GM18498 (cell line): Measurements from ENCODE around the gene FLT1.

ENCODE experiments used
- ATAC-seq: cut with Tn5 transposase; IDR thresholded peaks from one replicate; pipeline ENCODE4 v1.9.1; 2021; ENCODE audit warnings: mild to moderate bottlenecking, moderate library complexity; ENCODE audit not compliant: unreplicated experiment

FLT1 gene

DNA sequence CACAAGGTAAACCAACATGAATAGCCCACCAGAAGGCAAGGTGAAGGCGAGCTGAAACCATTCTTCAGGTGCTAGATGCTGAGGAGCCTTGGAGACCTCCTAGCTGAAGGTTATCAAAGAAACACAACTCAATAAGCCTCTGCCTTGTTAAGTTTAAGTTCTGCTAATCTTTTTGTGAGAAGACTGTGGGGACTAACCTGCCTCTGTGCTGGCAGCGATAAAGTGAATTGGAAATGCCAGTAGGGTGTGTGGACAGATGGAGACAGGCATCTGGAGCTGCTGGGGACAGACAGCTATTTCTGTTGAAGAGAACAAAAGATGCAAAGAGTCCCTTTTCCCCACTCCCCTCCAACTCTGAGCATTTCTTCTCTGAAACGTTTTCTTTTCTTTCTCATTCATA lies 33.5 kb upstream of the FLT1 start:
- no peak for ATAC-seq

DNA sequence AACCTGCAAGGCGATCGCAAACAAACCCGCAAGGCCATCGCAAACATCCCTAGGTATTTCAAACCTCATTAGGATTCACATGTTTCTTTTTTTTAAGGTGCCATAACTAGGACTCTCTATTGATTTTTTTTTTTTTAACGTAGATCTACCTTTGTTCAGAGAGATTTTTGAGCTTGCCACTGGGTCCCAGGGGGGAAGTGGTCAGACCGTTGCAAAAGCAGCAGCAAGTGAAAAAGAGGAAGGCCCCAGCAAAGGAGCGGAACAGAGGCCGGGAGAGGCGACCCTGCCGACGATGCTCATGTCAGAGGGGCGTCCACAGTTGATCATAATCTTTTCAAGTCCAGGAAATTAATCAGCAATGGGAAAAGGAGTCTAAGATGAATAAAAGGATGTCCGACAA lies 32.7 kb upstream of the FLT1 start:
- ATAC-seq, result no peak

GRCh38 chr13:28526876-28527275 lies 31.9 kb upstream of the FLT1 start:
- ATAC-seq, result no peak

DNA sequence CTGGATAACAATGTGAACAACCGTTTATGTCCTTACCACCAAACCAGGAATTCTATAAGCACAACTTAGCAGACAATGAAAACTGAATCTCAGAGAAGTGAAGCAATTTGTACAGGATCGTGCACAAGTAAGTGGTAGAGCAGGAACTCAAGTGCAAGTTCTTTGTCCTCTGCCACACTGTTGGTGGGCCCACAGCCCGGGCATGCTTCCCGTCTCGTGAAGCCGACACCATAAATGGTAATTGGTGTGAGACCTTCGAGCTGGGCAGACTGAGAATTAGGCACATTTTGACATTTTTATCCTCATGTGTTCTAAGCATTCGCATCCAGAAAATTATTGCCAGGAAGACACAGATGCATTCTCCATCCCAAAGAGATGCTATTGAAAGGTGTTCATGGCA lies 27.9 kb upstream of the FLT1 start:
- ATAC-seq, result no peak

GRCh38 chr13:28513745-28514144 lies 18.8 kb upstream of the FLT1 start:
- ATAC-seq, result no peak

DNA sequence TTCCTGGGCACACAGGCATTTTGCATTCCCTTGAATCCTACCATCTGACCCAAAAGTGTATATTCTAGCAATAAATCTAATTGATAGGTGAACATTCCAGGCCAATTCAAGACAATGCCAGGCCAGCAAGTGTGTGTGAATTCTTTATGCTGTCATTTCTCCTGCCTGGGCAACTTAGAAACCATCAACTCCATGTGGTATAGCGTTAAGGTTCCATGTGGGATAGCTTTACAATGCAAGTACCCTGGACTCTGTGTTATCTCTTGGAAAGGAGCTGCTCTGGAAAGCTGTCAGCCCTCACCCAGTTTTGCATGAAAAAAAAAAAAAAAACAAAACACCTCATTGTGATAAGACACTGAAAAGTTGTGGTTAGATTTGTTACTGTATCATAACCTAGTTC lies 15.6 kb upstream of the FLT1 start:
- ATAC-seq, result no peak

GRCh38 chr13:28510066-28510465 lies 15.1 kb upstream of the FLT1 start:
- ATAC-seq, result no peak

DNA sequence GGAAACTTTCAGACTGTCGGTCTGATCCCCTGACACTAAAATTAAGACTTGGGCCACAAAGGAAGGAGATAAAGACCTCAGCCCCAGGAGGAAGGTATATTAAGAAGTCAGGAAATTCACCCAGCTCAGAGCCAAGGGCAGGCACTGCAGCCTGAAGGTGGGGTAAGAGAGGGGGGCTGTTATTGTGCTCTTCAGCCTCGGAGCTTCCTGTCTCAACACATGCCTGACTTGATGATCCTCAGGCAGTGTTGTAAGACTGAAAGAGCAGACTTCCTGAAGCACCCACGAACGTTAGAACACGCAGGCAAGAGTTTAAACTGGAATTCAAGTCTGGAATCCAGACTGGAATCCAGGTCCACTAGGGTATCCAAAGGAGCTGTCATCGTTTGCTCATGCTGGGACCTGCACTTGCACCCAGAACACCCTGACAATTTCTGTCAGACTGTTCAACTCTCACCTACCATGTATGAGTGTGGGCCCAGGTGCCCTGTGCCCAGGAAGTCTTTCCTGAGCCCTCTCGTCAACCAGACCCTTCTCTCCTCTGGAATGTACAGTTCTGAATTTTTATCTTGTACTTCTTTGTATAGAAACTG lies 10.7 kb upstream of the FLT1 start:
- no peak for ATAC-seq

DNA sequence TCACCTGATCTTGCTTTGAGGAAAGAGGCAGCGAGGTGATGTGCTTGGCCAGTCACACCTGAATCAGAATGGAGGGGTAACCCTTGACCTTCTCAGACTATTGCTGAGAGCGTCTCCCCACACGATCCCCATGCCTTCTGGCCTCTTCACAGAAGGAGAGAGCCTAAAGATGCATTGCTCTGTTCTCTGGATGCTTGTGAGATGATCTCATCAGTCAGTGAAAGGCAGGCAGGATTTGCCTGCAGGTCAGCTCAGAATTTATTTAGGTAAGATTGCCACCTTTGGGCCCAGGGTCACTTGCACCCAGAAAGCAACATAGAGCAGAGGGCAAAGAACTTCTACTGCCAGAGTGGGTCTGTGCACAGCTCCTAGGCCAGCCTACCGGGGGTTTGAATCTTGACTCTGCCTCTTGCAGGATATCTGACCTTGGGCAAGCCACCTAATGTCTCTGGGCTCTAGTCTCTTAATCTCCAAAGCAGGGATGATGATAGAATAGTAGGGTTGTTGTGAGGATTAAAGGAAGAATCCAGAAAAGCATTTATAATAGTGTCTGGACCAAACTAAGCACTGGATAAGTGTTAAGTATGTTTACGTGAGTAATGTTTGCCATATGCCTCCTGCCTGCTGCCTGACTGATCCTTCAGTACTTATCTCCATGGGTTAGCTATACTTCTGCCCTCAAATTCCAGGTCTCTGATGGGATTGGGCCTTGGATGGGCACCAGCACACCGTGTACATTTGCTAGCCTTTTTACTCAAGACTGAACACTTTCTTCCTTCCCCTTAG lies 8.4 kb upstream of the FLT1 start:
- no peak for ATAC-seq

GRCh38 chr13:28501547-28501946 lies 6.6 kb upstream of the FLT1 start:
- no peak for ATAC-seq

GRCh38 chr13:28499609-28500008 lies 4.7 kb upstream of the FLT1 start:
- no peak for ATAC-seq

DNA sequence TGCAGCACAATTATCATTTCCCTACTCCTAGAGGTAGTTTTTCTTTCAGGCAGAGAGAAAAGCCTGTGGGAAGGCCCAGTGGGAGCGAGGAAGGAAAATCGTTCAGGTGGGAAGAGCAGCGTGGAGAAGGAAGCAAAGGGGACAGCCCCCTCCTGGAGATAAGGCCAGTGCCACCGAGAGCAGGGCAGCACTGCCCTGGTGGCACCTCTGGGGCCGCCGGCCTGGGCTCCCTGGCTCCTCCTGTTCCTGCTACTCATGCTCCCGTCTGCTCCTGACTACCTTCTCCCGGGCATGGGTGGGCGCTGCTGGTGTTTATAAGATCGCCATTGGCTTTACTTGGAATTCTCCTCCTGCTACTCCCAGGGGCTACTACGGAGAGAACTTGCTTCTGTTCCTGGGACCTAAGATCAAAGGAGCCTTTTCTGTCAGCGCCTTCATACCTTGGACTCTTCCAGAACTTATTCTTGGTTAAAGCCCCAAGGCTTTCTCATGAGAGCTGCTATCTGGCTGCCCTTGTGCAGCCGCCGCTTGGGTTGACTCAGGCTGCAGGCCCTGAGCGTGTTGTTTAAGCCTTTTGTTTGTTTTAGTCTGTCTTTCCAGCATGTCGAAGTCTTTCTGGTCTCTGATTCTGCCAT lies 3.7 kb upstream of the FLT1 start:
- no peak for ATAC-seq

DNA sequence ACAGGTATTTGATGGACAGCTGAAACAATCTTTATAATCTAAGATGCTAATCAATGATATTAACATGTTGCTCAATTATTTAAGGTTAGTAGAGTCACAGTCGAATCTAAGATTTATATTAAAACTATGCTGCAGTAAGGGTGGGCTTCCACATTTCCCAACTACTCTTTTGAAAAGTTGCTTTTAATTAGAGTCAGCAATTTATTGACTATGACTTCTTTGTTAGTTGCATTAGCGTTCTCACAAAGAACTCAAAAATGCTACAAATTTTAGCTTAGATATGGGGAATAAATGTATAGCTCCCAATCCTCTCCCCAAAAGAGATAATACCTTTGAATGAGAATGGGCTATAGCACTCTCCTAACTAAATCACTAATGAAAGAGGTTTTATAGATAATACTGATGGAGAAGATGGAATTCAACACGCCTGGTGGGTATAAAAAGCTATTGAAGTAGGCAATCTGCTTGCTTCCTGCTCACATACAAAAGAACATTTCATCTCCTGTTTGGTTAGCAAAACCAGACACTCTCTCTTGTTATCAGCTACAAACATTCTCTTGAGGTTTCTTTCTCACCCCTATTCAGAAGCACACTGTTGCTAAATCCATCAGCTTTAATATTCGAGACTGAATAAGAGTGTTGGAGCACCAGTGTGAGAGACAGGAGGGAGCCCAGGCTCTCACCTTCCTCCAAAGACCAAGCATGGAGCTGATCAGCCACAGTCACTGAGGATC lies 2.4 kb upstream of the FLT1 start:
- no peak for ATAC-seq

DNA sequence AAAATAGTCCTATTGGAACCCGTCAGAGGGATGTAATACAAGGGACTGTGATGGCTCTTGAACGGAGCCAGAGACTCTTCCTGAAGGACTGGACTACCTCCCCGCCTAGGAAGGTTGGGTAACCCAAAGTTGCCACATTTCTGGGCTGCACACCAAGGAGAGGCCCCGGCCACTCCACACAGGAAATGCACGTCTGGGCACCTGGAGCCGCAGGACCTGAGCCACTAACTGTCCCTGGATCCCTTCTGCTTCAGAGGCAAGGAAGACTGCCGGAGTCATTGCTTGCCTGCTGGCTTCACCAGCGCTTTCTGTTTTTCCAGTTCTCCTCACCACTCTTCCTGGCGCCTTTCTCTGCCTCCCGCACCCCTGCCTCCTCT lies 1.2 kb upstream of the FLT1 start:
- ATAC-seq, result no peak

DNA sequence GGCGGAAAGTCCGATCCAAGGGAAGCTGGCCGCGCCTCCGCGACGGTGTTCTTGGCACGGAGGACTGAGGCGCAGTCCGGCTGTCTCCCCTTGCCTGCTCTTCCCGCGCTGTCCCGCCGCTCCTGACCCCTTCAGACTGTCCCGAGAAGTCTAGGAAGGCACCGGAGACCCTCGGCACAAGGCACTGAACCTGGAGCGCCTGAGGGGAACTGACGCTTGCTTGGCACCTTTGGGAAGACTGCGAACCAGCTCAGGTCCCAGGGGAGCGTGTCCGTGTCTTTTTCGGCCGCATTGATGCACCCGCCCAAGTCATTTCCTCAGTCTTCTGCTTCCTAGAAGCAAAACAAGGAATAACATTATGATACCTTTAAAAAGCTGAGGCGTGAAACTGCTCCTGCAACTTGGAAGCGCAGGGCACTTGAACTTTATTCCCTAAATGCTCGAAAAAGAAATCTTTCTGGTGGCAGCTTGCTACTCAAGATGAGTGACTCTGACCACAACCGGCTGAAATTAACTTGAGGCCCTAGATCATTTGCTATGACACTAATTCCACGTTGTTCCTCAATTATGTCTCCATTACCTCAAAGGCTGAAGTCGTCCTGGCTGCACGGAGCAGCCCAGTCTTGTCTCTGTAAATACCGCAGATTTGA lies 735 bp upstream of the FLT1 start:
- ATAC-seq, result no peak

GRCh38 chr13:28494504-28494777 lies 487 bp downstream of the FLT1 start:
- ATAC-seq, result no peak

GRCh38 chr13:28493740-28494503 lies 1.0 kb downstream of the FLT1 start:
- ATAC-seq, result no peak

- ATAC-seq, result no peak
These were observed 2.2 kb downstream of the FLT1 start for GRCh38 chr13:28492569-28493367.

DNA sequence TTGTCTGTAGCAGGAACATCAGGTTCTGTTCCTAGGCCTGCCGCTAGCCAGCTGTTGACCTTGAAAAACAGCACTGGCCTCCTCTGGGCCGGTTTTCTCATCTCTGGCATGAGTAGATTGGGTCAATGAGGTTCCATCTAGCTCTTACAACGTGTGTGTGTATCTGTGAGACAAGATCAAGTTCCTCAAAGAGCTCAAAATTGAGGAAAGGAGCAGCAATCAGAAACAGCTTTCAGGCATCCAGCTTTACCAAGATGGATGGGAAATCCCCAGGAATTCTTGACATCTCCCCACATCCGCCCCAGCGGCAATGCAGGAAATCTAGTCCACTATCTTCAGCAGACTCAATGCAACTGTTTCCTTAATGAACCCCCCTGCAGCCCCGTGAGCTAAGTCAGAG lies 4.9 kb downstream of the FLT1 start:
- ATAC-seq, result no peak

- no peak for ATAC-seq
These were observed 5.4 kb downstream of the FLT1 start for GRCh38 chr13:28489524-28489931.
